GM06990 (cell line): ENCODE measurements around the gene MFSD12.
A peak's percentile ranks its signal among the peaks of the same experiment; 100 is the strongest.

Source experiments
- DNase-seq: peaks from one replicate; pipeline ENCODE4 v3.0.0-alpha.2; 2011; ENCODE audit not compliant: insufficient read length; ENCODE audit errors: extremely low read depth
- H3K27me3 ChIP-seq: replicated peaks from 2 replicates; pipeline ENCODE4 v1.6.0; 2011; ENCODE audit warnings: low read length; ENCODE audit not compliant: control insufficient read depth, insufficient read depth
- H3K36me3 ChIP-seq: 2 replicates; pipeline ENCODE4 v1.5.1; 2011; ENCODE audit warnings: low read length; ENCODE audit not compliant: control insufficient read depth, insufficient read depth
- H3K4me3 ChIP-seq: replicated peaks from 2 replicates; pipeline ENCODE4 v1.5.1; 2011; ENCODE audit warnings: low read depth, mild to moderate bottlenecking, control low read depth, low read length
- CTCF ChIP-seq: IDR thresholded peaks from 2 replicates; pipeline ENCODE4 v1.5.1; 2011; ENCODE audit warnings: low read length, control low read depth, mild to moderate bottlenecking, inconsistent platforms; ENCODE audit not compliant: insufficient read depth, poor library complexity, severe bottlenecking

Gene MFSD12

GRCh38 chr19:3544742-3545668 lies 12.4 kb downstream of the MFSD12 start:
- DNase-seq: peak; percentile 68
- H3K4me3 ChIP-seq: no peak overlapping the region
- peaks cover 19% of the 10 kb centered on the region for H3K36me3 ChIP-seq
- peak; percentile 98 for TF ChIP-seq CTCF
- no peaks in the 10 kb centered on the region for H3K27me3 ChIP-seq

- peaks cover 17% of the 10 kb centered on the region for H3K36me3 ChIP-seq
- no peak for TF ChIP-seq CTCF
Measured at GRCh38 chr19:3544058-3544376, 13.4 kb downstream of the MFSD12 start.

GRCh38 chr19:3543150-3544057 lies 14.0 kb downstream of the MFSD12 start:
- Histone ChIP-seq H3K4me3 (no peak overlapping the region), H3K27me3 (no peaks in the 10 kb centered on the region), H3K36me3 (peaks cover 17% of the 10 kb centered on the region)
- peak; percentile 14 for DNase-seq
- no peak for TF ChIP-seq CTCF

More at GRCh38 chr19:3544058-3544376, 13.4 kb downstream of the MFSD12 start:
- no peak for DNase-seq
- H3K4me3 ChIP-seq: no peak overlapping the region
- no peaks in the 10 kb centered on the region for H3K27me3 ChIP-seq

GRCh38 chr19:3539756-3540118 lies 17.6 kb downstream of the MFSD12 start:
- Histone ChIP-seq H3K27me3 (no peaks in the 10 kb centered on the region), H3K4me3 (no peak overlapping the region), H3K36me3 (peaks cover 17% of the 10 kb centered on the region)
- no peak for TF ChIP-seq CTCF
- no peak for DNase-seq

GRCh38 chr19:3538965-3539755 lies 18.2 kb downstream of the MFSD12 start, which contains the start of gene TEKTIP1:
Gene TEKTIP1 (plus strand): TSS chr19:3539174. CDS start chr19:3539178, 4 bp downstream.
- H3K36me3 ChIP-seq: peaks cover 17% of the 10 kb centered on the region
- H3K4me3 ChIP-seq: no peak within 1 kb of the TSS
- TF ChIP-seq CTCF: no peak
- H3K27me3 ChIP-seq: no peaks in the 10 kb centered on the region
- DNase-seq: peak; percentile 16
